Caki2 (cell line): ENCODE measurements around the gene ANGEL1. TPM values are rescaled to one million over a fixed set of nuclear protein-coding genes. Genes with fewer than 3 reads are reported as not detected.

Source experiments
- DNase-seq: peaks from one replicate; pipeline ENCODE4 v3.0.0-alpha.2; 2015; ENCODE audit warnings: low read depth
- in situ Hi-C: cut with HindIII; loops from 2 replicates; pipeline ENCODE4 v1.10.0; 2016; ENCODE audit warnings: low sequenced_read_pairs, low pct_unique_long_range_greater_than_20kb, mixed read lengths
- total RNA-seq: library from RNA; depleted of rRNA; stranded (reverse); fragments of >200 nt; shearing (Covaris generic); gene quantifications from 2 replicates; pipeline ENCODE4 v1.2.3, GENCODE V29; 2014; ENCODE audit warnings: low replicate concordance

The ANGEL1 gene
- total RNA-seq, 1 experiment from 2014 or later = 11.8 TPM

DNA sequence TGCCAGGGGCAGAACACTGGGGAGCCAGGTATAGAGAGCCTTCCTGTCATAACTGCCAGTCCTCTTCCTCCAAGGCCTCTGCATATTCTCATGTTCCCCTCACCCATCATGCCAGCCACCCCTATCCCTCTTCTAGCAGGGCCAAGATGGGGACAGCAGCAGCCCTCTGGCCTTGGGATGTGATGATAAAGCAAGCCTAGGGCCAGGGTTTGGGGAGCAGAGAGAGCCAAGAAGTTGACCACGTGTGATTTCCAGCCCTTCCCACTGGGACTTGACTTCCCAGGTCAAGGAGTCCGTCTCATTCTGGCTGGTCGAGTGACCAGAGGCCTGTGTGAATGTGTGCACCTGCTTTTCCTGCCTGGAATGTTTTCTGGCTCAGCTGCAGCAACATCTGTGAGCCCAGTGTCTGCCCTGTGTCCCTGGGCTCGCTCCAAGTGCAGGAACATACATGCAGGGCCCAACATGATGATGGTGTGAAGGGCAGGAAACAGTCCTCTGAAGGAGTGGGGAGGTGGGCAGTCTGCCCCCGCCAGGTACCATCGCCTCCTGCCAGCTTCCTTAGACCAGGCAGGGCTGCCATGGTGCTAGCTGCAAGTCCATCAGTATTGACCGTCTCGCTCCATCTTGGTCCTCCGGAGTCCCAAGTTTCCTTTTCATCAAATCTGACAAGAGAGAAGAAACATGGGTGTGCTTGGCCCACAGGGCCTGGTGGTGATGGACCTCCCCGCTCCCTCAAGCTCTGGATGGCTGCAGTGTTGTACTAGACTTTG lies 30.4 kb downstream of the ANGEL1 start:
- no peak for DNase-seq
- in situ Hi-C loops = no loop called here

DNA sequence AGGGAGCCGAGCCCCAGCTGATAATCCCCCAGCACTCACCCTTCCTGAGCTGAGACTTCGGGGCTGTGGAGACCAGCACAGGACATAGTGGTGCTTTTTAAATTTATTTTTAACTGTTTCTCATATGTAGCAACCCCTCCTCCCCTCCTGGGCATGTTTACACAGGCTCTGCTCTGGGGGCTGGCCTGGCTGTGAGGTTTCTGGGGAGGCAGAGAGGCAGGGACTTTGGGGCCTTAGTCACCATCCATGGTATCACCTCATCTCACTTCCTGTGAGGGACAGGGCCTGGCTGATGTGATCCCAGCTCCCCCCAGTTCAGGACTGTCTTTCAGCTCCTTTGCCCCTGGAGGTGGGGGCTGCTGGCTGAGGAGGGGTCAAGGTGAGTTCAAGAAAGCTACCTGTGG lies 31.0 kb downstream of the ANGEL1 start:
- DNase-seq = no peak
- in situ Hi-C loops = no loop called here

DNA sequence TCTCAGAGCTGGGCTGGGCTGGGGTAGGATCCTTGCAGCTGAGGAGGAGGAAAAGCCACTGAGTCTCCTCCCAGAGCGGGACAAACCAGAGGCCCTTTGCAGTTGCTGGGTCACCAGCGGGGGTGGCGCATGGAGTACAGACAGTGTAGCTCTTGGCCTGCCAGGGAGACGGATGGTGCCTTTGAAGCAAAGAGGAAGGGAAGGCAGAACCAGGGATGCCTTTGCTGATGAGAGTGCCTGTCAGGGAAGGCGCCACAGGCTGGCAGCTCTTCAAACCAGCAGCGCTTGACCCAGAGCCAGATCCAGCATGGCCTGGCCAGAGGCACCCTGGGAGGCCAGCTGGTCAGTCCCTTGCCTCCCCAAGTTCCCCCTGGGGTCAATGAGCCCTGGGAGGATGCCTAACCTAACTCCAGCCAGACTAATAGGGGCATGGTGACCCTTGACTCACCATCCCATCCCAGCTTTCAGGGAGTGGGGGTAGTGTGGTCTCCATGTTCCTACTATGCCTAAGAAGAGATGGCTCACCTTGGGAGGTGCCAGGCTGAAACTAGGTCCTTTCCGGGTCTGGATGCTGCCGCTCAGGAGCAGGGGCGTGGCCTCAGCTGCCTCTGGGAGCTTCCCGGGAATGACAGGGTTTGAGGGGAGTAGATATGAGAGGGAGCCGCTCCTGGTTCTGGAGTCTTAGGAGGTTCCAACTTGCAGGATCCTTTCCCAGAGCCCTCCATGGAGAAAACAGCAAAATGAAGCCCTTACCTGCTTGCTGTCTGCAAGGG lies 31.6 kb downstream of the ANGEL1 start:
- no peak for DNase-seq
- in situ Hi-C loops = no loop called here

DNA sequence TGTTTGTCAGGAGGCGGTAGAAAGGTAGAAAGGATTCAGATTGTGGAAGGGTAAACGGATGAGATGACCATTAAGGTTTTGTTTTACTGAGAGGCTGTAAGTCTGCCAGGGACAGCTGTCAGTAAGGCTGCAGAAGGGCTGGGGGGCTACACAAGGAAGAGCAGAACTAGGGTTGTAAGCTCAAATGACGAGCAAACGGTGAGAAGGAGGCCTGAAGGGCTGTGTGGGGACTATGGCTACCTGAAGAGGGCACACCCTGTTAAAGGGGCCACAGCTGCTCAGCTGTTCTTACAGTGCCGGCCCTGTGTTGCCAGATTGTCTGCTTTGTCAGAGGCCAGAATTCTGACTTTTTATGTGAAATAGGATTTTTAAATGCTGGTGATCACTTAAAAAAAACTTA lies 32.3 kb downstream of the ANGEL1 start:
- no peak for DNase-seq
- in situ Hi-C loops = no loop called here

DNA sequence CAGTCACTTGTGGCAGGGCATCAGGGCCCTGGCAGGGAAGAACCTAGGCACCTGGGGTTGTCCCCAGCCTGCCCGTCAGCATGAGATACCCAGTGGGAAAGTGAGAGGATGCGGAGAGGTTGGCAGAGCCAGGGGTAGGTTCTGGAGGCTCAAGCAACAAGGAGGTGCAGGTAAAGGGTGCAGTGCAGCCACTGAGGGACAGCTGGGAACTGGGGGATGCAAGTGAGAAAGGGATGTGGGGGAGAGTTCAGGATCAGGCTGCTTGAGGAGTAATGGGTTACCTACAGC lies 32.7 kb downstream of the ANGEL1 start:
- no peak for DNase-seq
- in situ Hi-C loops = no loop called here

DNA sequence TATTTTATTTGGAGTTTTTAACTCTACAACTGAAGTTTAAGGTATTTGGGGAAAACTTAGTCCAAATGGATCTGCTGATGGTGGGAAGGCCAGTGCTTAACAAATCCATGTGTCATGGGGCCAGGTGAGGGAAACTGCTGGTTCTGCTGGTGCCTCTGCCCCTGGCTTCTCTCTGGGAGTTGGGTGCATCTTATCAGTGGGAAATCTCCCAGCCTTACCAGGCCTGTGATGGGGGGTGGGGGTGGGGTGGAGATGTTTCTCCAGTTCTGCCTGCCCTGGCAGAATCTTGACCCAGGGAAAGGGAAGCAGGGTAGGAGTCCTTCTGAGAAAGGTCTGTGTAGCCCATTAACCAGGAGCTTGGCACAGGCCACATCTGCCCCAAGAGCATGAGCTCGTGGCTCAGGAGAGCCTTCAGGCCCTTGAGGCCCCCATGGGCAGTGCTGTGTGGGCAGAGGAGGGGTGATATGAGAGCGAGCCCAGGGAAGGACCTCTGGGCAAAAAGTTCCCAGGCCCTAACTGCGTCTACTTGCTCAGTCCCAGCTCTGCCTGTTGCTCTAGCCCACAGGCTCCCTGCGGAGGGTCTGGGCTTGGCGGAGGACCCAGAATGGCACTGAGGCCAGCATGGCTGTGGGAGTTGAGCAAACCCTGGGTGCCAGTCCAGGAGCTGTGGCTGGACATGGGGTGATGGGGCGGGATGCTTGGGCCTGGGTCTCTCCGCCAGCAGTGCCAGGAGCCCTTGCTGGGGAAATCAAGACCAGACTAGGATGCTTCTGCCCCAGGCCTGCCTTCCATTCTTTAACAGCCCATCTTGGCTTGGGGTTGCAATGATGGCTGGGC lies 33.2 kb downstream of the ANGEL1 start:
- DNase-seq = no peak
- in situ Hi-C loops = no loop called here

DNA sequence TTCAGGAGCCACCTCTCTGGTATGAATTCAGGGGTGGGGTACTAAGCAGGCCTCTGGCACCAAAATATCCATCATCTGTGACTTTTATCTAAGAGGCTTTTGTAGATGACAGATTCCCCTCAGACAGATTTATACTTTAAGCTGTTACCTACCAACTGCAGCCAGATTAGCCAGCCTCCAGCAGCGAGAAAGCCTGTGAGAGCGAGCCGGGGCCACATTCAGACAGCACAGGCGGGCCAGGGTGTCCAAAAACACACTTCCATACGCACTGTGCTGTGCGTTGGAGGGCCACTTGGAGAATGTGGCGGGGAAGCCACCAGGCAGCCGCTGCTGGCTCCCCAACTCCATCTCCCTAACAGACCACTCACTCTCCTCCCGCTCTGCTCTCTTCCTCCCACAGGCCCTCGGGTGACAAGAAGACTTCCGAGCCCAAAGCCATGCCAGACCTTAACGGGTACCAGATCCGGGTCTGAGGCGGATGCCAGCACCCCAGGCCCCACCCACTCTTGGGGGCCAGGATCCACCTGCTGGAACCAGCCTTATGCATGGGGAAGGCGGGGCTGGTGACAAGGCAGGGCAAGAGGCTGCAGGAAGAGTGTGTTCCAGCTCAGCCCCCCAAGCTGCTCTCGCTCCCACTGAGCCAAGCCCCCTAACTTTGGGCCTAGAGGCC lies 34.0 kb downstream of the ANGEL1 start:
- DNase-seq = no peak
- in situ Hi-C loops = no loop called here

DNA sequence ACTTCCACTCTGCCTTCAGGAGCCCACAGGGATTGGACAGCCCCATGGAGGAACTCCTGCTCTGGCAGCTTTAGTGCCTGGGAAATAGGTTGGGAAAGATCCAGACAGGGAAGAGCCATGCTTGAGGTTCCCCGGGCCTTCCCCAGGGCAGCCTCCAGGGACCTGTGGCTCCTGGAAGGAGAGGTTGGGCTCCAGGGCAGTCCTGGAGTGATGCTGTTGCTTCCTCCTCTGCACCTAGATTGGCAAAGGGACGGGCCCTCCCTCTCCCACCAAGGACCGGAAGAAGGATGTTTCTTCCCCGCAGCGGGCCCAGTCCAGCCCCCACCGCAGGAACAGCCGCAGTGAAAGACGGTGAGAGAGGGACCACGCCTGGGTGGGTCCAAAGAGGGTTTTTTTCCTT lies 35.0 kb downstream of the ANGEL1 start:
- in situ Hi-C loops = no loop called here
- DNase-seq = no peak

DNA sequence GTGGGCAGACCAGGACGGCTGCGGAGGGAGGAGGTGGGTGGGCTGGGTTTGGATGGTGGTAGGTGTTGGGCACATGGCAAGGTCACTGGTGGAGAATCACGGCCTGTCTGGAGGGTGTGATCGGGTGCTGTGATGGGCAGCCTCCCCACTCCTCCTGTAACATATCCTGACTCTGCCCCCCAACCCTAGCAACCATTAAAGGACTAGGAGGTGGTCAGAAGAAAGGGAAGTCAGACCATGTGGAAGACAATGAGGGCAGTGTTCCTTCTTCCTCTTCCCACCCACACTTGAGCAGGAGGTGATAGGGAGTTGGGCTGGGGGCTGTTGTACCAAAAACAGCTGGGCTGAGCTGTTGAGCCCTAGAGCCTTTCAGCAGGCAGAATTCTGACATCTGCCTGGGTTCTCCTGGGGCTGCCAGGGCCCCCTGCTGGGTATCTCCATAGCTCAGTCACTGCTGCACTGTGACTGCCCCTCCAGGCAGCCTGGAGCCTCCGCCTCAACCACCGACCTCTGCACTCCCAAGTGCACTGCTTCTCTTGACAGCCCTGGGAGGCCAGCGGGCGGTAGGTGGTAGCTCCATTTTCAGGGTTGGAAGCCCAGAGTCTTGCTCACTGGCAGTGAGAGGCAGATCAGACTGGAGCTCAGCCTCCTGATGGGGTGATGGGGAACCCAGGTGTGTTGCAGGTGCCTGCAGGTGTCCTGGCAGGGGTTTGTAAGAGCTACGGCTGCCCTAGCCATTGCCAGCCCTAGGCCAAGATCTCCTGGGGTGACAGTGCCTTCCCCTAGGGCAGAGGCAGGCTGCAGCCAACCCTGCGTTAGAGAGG lies 36.0 kb downstream of the ANGEL1 start:
- in situ Hi-C loops = no loop called here
- DNase-seq = no peak

DNA sequence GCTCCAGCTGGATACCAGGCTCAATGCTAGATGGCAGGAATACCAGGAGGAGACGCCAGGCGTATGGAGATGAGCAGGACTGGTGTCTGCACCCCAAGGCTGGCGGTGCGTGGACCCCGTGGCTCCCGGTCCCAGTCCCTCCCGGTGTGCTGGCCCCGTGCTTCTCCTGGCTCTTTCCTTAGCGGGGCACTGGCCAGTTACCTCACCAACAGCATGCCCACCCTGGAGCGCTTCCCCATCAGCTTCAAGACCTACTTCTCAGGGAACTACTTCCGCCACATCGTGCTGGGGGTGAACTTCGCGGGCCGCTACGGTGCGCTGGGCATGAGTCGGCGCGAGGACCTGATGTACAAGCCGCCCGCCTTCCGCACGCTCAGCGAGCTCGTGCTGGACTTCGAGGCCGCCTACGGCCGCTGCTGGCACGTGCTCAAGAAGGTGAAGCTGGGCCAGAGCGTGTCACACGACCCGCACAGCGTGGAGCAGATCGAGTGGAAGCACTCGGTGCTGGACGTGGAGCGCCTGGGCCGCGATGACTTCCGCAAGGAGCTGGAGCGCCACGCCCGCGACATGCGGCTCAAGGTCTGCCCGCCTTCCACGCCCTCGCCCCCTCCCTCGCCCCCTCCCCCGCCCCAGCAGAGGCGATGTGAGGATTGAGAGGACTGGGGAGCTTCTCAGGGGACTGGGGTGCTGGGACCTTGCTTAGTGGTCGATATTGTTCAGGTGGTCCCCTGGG lies 36.8 kb downstream of the ANGEL1 start:
- in situ Hi-C loops = no loop called here

DNA sequence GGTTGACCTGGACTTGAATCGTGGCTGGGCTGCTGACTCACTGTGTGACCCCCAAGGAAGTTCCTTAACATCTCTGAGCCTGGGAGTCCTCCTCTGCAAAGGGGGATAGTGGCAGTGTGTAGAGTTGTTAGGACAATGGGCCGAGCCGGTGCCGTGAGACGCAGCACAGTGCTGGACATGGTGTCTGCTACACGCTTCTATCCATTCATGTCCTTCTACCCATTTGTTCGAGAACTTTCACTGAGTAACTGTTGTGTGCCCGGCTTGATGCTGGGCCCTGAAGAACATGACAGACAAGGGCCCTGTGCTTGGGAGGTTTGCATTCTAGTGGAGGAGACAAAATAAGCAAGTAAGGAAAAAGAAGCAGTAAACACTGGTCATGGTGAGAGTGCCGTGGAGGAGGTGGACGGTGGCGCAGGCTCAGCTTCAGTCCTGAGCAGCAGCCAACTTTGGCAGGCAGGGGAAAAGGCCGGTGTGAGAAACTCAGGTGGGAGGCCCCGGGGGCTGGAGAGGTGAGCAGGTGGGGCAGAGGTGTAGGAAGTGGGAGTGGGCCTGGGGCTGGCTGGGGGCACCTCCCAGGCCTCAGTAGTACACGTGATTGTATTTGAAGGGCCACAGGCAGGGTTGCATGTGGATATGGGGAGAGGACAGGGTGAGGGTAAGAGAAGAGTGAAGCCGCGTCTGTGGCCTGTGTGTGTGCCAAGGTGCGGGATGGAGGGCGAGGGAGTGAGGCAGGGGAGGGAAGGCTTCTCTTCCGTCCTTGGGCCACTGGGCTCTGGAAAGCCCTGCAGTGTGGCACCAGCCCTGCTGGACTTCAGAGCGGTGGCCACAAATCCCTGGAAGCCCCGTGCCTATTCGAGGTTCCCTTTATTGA lies 37.6 kb downstream of the ANGEL1 start:
- in situ Hi-C loops = no loop called here
- no peak for DNase-seq

More for the DNA sequence above, 36.8 kb downstream of the ANGEL1 start:
- no peak for DNase-seq

DNA sequence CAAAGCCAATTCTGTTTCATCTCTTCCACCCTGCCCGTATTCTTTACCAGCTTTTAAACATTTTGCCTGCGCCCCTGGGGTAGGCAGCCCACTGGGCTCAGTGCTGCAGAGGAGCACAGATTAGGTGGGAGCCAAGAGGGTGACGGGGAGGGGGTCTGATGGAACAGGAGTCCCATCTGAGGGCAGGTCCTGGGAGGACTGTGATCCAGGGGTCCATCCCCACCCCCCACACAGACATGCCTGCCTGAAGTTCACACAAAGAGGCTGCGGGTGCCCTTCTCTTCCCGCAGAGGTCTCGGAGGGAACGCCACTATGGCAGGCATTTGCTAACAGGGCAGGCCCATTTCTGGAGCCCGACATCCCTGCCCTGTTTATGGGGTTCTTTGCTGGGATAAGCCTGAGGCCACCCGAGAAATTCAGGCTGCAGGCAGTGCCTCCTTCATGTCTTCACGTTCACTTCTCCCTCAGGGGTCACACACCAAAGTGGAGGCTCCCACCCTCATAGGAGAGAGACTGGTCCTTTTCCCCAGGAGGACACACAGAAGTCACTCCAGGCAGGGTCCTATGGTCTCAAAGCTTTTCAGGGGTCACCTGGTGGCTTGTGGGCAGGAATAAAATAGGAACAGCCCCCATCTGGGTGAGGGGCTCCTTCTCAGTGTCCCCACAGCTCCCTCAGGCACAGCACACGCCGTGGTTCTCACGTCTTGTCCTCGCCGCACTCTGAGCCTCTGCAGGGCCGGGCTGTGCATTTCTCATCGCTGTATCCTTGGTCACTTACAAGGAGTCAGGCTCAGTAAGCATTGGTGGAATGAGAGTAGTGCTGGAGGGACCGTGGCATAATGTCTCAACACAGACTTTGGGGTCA lies 38.5 kb downstream of the ANGEL1 start:
- no peak for DNase-seq
- in situ Hi-C loops = no loop called here

DNA sequence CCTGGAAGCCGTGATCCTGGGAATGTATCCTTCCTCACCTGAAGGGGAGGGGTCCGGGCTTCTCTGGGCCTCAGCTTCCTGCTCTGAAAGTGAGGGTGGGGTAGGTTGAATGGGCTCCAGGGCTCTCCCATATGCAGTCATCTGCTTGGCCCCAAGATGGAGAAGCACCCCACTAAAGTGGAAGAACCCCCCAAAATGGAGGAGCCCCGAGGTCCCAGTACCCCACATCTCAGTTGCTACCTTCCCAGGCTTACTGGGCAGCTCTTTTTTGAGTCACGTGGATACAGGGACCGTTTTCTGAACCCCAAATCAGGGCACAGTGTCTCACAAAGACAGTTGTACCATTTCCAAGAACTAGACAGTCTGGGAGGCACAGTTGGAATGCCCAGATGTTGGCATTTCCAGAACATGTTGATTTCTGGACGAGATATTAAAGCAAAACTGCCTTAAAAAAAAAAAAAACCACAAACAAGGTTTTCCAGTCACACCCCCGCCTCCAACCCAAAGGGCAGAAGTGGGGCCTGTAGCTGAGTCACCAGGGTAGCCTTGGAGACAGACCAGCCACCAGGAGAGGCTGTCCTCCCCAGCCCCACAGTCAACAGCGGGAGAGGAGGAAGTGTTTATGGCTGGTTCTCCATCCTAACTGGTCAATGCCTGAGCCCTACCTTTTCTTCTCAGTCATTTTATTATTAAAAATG lies 39.3 kb downstream of the ANGEL1 start:
- in situ Hi-C loops = no loop called here
- DNase-seq = no peak

DNA sequence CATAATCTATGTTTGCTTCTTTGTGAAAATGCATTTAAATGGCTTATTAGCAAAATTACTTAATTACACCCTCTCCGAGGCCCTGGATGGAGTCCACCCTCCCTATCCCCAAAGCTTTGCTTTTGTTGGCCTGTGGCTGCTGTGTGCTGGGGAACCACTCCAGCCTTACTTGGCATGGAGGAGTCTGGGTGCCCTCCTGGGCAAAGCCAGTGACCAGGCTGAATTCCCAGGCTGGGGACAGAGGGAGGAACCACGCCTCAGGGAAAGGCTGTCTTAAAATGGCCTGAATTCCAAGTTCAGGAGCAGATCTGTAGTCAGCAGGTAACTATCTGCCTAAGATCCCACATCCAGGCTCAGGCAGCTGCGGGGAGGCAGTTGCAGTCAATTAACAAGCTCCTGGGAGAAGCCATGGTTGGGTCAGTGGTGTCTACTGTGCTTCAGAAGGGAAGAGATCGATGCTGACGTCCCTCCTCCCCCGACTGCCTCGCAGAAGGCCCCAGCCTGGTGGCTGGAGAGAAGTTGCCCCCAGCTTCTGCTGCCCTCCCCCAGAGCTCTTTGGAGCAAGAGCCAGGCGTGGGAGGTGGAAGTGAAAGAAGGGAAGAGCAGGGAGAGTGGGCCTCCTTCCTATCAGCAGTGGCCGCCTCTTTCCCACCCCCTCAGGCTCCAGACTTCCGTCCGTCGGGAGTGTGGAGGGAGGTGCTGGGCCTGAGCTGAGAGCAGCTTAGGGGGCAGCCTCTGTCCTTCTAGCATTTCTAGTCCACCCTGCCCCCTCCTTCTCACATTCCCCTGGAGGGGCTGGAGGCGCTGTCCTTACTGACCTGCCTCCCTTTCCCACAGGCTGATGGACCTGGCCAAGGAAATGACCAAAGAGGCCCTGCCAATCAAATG lies 40.1 kb downstream of the ANGEL1 start:
- DNase-seq = no peak
- in situ Hi-C loops = no loop called here
